NK-92 (cell line): ENCODE data around the gene POMT1.

Experiments
- DNase-seq: peaks from one replicate; lab custom pipeline; 2025; ENCODE audit not compliant: unreplicated experiment; lab: John Stamatoyannopoulos, UW

Gene POMT1

GRCh38 chr9:131475956-131476776 lies 26.6 kb upstream of the POMT1 start:
- no peak for DNase-seq

- no peak for DNase-seq
These were observed 25.9 kb upstream of the POMT1 start for GRCh38 chr9:131476777-131477345.

GRCh38 chr9:131477367-131477766 lies 25.4 kb upstream of the POMT1 start:
- no peak for DNase-seq

- DNase-seq = no peak
These were observed 24.8 kb upstream of the POMT1 start for GRCh38 chr9:131477816-131478419.

- no peak for DNase-seq
These were observed 24.3 kb upstream of the POMT1 start for GRCh38 chr9:131478421-131478868.

- no peak for DNase-seq
These were observed 23.8 kb upstream of the POMT1 start for GRCh38 chr9:131478911-131479310.

GRCh38 chr9:131480258-131480657 lies 22.5 kb upstream of the POMT1 start:
- DNase-seq = no peak

GRCh38 chr9:131481441-131482342 lies 21.0 kb upstream of the POMT1 start:
- DNase-seq = no peak

- DNase-seq = no peak
These were observed 20.2 kb upstream of the POMT1 start for GRCh38 chr9:131482343-131483006.

- no peak for DNase-seq
These were observed 19.2 kb upstream of the POMT1 start for GRCh38 chr9:131483319-131484050.

GRCh38 chr9:131484051-131484445 lies 18.7 kb upstream of the POMT1 start:
- no peak for DNase-seq

GRCh38 chr9:131484560-131485185 lies 18.0 kb upstream of the POMT1 start:
- no peak for DNase-seq

- no peak for DNase-seq
These were observed 17.5 kb upstream of the POMT1 start for GRCh38 chr9:131485206-131485605.

- no peak for DNase-seq
These were observed 16.8 kb upstream of the POMT1 start for GRCh38 chr9:131485728-131486422.

GRCh38 chr9:131487001-131487400 lies 15.7 kb upstream of the POMT1 start:
- DNase-seq = no peak

GRCh38 chr9:131487621-131488031 lies 15.1 kb upstream of the POMT1 start:
- no peak for DNase-seq

GRCh38 chr9:131490514-131490913 lies 12.2 kb upstream of the POMT1 start:
- DNase-seq = no peak

GRCh38 chr9:131491001-131491710 lies 11.6 kb upstream of the POMT1 start:
- no peak for DNase-seq
